OCI-LY7 (cell line): Measurements from ENCODE around the gene TAGLN2. TPM values are rescaled to one million over a fixed set of nuclear protein-coding genes. Genes with fewer than 3 reads are reported as not detected.

Experiments used
- BruUV-seq: library from RNA; stranded (reverse); fragments of 400-500 nt; replicated peaks from 2 replicates; lab custom pipeline; 2021; lab: Mats Ljungman, UMichigan
- CTCF ChIA-PET: fragments of 300-600 bp; sonication (Branson Sonifier 250); formaldehyde crosslinking; loops from one replicate; lab custom pipeline; 2022; ENCODE audit warnings: antibody characterized with exemption; ENCODE audit not compliant: unreplicated experiment; lab: Charles Lee
- POLR2A ChIA-PET: fragments of 300-600 bp; sonication (Branson Sonifier 250); formaldehyde crosslinking; loops from one replicate; lab custom pipeline; 2022; ENCODE audit warnings: antibody characterized with exemption; lab: Charles Lee
- DNase-seq: peaks from one replicate; pipeline ENCODE4 v3.0.0-alpha.2; 2015; ENCODE audit warnings: low spot score
- H2AFZ ChIP-seq: fragments of 200-600 bp; sonication (generic), shearing (Covaris generic); 2 replicates; pipeline ENCODE4 v1.6.1; 2014; ENCODE audit warnings: mild to moderate bottlenecking, antibody characterized with exemption, low read length, moderate library complexity
- H3K27ac ChIP-seq: fragments of 200-600 bp; sonication (generic); 2 replicates; pipeline ENCODE4 v1.5.1; 2014; ENCODE audit warnings: mixed run types, low read depth, mild to moderate bottlenecking, moderate library complexity, low read length, inconsistent platforms; ENCODE audit not compliant: poor library complexity, severe bottlenecking
- H3K36me3 ChIP-seq: fragments of 200-600 bp; sonication (generic); 2 replicates; pipeline ENCODE4 v1.6.1; 2014; ENCODE audit warnings: mild to moderate bottlenecking, antibody characterized with exemption, low read length, moderate library complexity, mixed read lengths; ENCODE audit not compliant: insufficient read depth
- H3K4me1 ChIP-seq: fragments of 200-600 bp; sonication (generic); 2 replicates; pipeline ENCODE4 v1.5.1; 2014; ENCODE audit warnings: mild to moderate bottlenecking, low read length; ENCODE audit not compliant: insufficient read depth, poor library complexity, severe bottlenecking
- H3K4me2 ChIP-seq: fragments of 200-600 bp; sonication (generic); 2 replicates; pipeline ENCODE4 v1.6.1; 2014; ENCODE audit warnings: mild to moderate bottlenecking, low read length
- H3K4me3 ChIP-seq: fragments of 200-600 bp; sonication (generic); 2 replicates; pipeline ENCODE4 v1.5.1; 2014; ENCODE audit warnings: mild to moderate bottlenecking, low read depth, low read length; ENCODE audit not compliant: poor library complexity, severe bottlenecking
- H3K79me2 ChIP-seq: fragments of 200-600 bp; sonication (generic); 2 replicates; pipeline ENCODE4 v1.6.1; 2016; ENCODE audit warnings: low read depth, mild to moderate bottlenecking, low read length, moderate library complexity, mixed read lengths; ENCODE audit not compliant: insufficient read depth
- H3K9me2 ChIP-seq: fragments of 200-600 bp; sonication (generic); 2 replicates; pipeline ENCODE4 v1.6.1; 2016; ENCODE audit warnings: mild to moderate bottlenecking, low read length, mixed read lengths; ENCODE audit not compliant: insufficient read depth
- H3K9me3 ChIP-seq: fragments of 200-600 bp; sonication (generic); 2 replicates; pipeline ENCODE4 v1.6.1; 2014; ENCODE audit warnings: mild to moderate bottlenecking, mixed run types, low read length, mixed read lengths
- H4K20me1 ChIP-seq: fragments of 200-600 bp; sonication (generic); 2 replicates; pipeline ENCODE4 v1.6.1; 2014; ENCODE audit warnings: mild to moderate bottlenecking, antibody characterized with exemption, low read length, moderate library complexity, mixed read lengths; ENCODE audit not compliant: insufficient read depth
- EZH2phosphoT487 ChIP-seq: fragments of 200-600 bp; sonication (generic); IDR thresholded peaks from 2 replicates; pipeline ENCODE4 v1.6.1; 2018; ENCODE audit warnings: low read depth, borderline replicate concordance, mild to moderate bottlenecking, mixed run types, antibody characterized with exemption, low read length, moderate library complexity, mixed read lengths
- intact Hi-C: fragments of 100-400 bp; cut with micrococcal nuclease; formaldehyde crosslinking; loops from one replicate; pipeline ENCODE4 v1.10.0; 2022; ENCODE audit not compliant: unreplicated experiment
- total RNA-seq, 2 experiments: library from RNA; depleted of rRNA in 1 of 2; stranded (reverse); fragments of >200 nt in 1 of 2; shearing (Covaris generic) in 1 of 2; gene quantifications; 2 replicates each; pipeline ENCODE4 v1.2.3, GENCODE V29; 2014 to 2022
- TF ChIP-seq, protein P1 (sequence below): fragments of 200-600 bp; sonication (generic); conservative IDR thresholded peaks from 2 replicates; pipeline ENCODE4 v1.5.1; 2014; ENCODE audit warnings: mild to moderate bottlenecking, antibody characterized with exemption, low read length, moderate library complexity, mixed read lengths

Gene TAGLN2
- total RNA-seq, 2 experiments from 2014 or later = 193 to 215 TPM

DNA sequence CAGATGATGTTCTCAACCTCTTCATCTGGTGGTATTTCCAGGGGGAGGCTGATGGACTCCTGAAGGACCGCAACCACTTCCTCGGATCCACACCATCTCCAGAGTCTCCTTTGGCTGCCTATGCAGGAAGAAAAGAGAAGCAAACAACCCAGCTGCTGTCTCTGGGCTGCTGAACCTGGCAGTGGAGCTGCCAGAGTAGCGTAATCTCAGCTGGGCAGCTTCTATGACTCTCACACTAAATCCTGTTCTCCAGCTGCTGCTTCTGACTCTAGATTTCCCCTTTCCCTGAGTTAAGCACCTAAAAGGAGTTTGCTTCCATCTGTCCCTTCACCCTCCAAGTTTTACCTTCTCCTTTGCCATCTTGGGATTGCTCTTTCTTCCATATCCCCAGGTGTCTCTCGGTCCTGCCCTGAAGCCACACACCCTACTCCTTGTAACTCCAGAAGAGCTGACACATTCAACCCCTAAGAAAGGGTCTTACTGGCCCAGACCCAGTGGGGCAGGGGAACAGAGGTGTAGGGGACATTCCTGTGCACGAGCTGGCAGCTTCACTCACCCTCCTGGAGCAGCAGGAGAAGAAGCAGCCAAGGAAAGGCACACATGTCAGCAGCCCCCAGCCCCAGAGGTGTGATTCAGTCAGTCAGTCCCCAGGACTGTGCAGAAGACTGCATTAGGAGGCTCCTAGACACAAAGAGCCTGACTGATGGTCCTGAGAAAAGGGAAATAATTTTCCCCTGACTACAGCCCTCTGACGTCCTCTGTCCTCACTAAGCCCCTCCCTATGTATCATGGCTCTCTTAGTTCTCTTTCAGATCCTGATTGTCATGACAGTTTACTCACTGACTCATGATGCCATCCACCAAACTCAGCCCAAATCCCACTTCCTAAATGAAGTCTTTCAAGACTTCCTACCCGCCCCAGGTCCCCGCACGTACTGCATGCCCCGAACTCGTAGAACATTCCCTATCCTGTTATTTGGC is 28.5 kb upstream of the TAGLN2 start, which contains the start of gene SLAMF9:
Gene SLAMF9 (minus strand): TSS at position 702 of the 980 bp plus-strand sequence. CDS start 100 bp downstream, at position 602.
- POLR2A ChIA-PET = interaction anchor here (0.5 to 0.8 kb wide), 3 partner anchors 10 to 1199 kb away, joined by 3 read pairs; no protein-coding TSS in a partner anchor
- H3K4me3 ChIP-seq = no peak within 1 kb of the TSS
- intact Hi-C loops = no loop called here
- no peak within 1 kb of the TSS for H2AFZ ChIP-seq
- DNase-seq = no peak
- TF ChIP-seq, protein P1, sequence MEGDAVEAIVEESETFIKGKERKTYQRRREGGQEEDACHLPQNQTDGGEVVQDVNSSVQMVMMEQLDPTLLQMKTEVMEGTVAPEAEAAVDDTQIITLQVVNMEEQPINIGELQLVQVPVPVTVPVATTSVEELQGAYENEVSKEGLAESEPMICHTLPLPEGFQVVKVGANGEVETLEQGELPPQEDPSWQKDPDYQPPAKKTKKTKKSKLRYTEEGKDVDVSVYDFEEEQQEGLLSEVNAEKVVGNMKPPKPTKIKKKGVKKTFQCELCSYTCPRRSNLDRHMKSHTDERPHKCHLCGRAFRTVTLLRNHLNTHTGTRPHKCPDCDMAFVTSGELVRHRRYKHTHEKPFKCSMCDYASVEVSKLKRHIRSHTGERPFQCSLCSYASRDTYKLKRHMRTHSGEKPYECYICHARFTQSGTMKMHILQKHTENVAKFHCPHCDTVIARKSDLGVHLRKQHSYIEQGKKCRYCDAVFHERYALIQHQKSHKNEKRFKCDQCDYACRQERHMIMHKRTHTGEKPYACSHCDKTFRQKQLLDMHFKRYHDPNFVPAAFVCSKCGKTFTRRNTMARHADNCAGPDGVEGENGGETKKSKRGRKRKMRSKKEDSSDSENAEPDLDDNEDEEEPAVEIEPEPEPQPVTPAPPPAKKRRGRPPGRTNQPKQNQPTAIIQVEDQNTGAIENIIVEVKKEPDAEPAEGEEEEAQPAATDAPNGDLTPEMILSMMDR = no peak
- TF ChIP-seq EZH2phosphoT487 = no peak
- no peaks in the 10 kb centered on the region for H3K9me3 ChIP-seq
- H4K20me1 ChIP-seq = no peaks in the 10 kb centered on the region
- H3K9me2 ChIP-seq = no peaks in the 10 kb centered on the region
- no peak within 1 kb of the TSS for H3K27ac ChIP-seq
- no peaks in the 10 kb centered on the region for H3K79me2 ChIP-seq
- no peaks in the 10 kb centered on the region for H3K4me1 ChIP-seq
- no peak within 1 kb of the TSS for H3K4me2 ChIP-seq
- CTCF ChIA-PET = no interaction called here
- no TSS peak for BruUV-seq
- H3K36me3 ChIP-seq = no peaks in the 10 kb centered on the region

DNA sequence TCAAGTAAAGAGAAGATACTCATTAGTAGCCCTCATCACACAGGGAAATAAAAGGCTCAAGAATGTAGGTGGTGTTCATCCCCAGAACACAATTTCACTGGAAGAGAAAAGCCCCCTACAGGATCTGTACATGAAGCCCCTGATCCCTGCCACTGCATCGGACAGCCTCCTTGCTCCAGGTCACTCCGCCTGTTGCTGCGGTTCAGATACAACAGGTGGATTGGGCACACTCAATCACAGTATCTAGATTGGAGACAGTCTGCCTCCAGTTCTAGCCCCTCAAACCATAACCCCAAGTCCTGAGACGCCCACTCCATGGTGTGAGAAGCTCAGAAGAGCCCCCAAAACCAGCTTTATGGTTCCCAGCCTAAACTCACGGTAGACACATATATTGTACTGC is 27.6 kb upstream of the TAGLN2 start:
- H3K9me3 ChIP-seq = no peaks in the 10 kb centered on the region
- intact Hi-C loops = no loop called here
- H2AFZ ChIP-seq = no peak overlapping the region
- no peaks in the 10 kb centered on the region for H3K9me2 ChIP-seq
- no peak overlapping the region for H3K4me2 ChIP-seq
- H3K4me1 ChIP-seq = no peaks in the 10 kb centered on the region
- TF ChIP-seq, protein P1 = no peak
- TF ChIP-seq EZH2phosphoT487 = no peak
- no TSS peak for BruUV-seq
- no peaks in the 10 kb centered on the region for H4K20me1 ChIP-seq
- ChIA-PET POLR2A (interaction anchor here (0.7 to 0.8 kb wide), 2 partner anchors 9 to 16 kb away, joined by 3 read pairs; no protein-coding TSS in a partner anchor), CTCF (interaction anchor here (0.6 kb wide), 1 partner anchor 91 kb away, joined by 3 read pairs; no protein-coding TSS in a partner anchor)
- DNase-seq = no peak
- H3K79me2 ChIP-seq = no peaks in the 10 kb centered on the region
- H3K36me3 ChIP-seq = no peaks in the 10 kb centered on the region
- H3K27ac ChIP-seq = no peak overlapping the region
- no peak overlapping the region for H3K4me3 ChIP-seq
